HG03103 (cell line): ENCODE measurements around the gene RDH16.
"Not testable (repeated sequence)": the region's sequence is repeated elsewhere in the genome, so short reads cannot be mapped to it uniquely, and the experiment has no call there.

Experiments
- ATAC-seq: cut with Tn5 transposase; IDR thresholded peaks from one replicate; pipeline ENCODE4 v1.9.1; 2021; ENCODE audit warnings: low read depth; ENCODE audit not compliant: unreplicated experiment

Gene RDH16

GRCh38 chr12:56928262-56928661 is 29.1 kb downstream of the RDH16 start:
- ATAC-seq, result no peak

- no peak for ATAC-seq
Observed at GRCh38 chr12:56927281-56927680, 30.1 kb downstream of the RDH16 start.

- ATAC-seq, result no peak
Observed at GRCh38 chr12:56922031-56922430, 35.4 kb downstream of the RDH16 start.

GRCh38 chr12:56921346-56921745 is 36.1 kb downstream of the RDH16 start:
- ATAC-seq, result no peak

- not testable (repeated sequence) for ATAC-seq
Observed at GRCh38 chr12:56918139-56918538, 39.3 kb downstream of the RDH16 start.

- no peak for ATAC-seq
Observed at GRCh38 chr12:56916996-56917333, 40.4 kb downstream of the RDH16 start.

- no peak for ATAC-seq
Observed at GRCh38 chr12:56916296-56916995, 41.0 kb downstream of the RDH16 start.

- ATAC-seq, result no peak
Observed at GRCh38 chr12:56914724-56915123, 42.7 kb downstream of the RDH16 start.

- no peak for ATAC-seq
Observed at GRCh38 chr12:56914256-56914655, 43.2 kb downstream of the RDH16 start.

GRCh38 chr12:56909403-56909802 is 48.0 kb downstream of the RDH16 start:
- ATAC-seq, result not testable (repeated sequence)

GRCh38 chr12:56908136-56908535 is 49.3 kb downstream of the RDH16 start:
- ATAC-seq, result no peak

GRCh38 chr12:56905852-56906251 is 51.6 kb downstream of the RDH16 start:
- ATAC-seq, result no peak

GRCh38 chr12:56903374-56903773 is 54.0 kb downstream of the RDH16 start:
- no peak for ATAC-seq
